ENCODE results near the gene ERP29. TPM values are rescaled to one million over a fixed set of nuclear protein-coding genes. Genes with fewer than 3 reads are reported as not detected.

ERP29 gene
- total RNA-seq, 1 experiment from 2014 or later: 97.2 TPM

DNA sequence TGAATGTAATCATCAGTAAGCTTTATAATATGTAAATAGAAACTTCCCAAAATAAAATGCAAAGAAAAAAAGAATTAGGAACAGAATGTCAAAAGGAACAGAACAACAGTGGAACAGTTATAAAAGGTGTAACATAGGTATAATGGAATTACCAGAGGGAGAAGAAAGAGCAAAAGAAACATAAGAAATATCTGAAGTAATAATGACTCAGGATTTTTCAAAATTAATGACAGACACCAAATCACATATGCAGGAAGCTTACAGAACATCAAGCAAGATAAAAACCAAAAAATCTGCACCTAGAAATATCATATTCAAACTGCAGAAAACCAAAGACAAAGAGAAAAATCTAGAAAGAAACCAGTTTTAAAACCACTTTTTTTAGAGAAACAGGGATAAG, 36.4 kb upstream of the ERP29 start:
- no peak overlapping the region for H3K4me2 ChIP-seq (ENCODE audit: low read length)
- intact Hi-C loops (cut with micrococcal nuclease): no loop called here
- no peaks in the 10 kb centered on the region for H3K36me3 ChIP-seq (ENCODE audit: low read depth, low read length)
- no peak overlapping the region for H3K9ac ChIP-seq (ENCODE audit: low read length)
- ChIA-PET CTCF (no interaction called here), POLR2A (ENCODE audit: unreplicated experiment) (no interaction called here)
- no TSS peak for BruUV-seq (replicated peaks)
- DNase-seq (no peak), ATAC-seq (no peak)
- TF ChIP-seq, protein P1, sequence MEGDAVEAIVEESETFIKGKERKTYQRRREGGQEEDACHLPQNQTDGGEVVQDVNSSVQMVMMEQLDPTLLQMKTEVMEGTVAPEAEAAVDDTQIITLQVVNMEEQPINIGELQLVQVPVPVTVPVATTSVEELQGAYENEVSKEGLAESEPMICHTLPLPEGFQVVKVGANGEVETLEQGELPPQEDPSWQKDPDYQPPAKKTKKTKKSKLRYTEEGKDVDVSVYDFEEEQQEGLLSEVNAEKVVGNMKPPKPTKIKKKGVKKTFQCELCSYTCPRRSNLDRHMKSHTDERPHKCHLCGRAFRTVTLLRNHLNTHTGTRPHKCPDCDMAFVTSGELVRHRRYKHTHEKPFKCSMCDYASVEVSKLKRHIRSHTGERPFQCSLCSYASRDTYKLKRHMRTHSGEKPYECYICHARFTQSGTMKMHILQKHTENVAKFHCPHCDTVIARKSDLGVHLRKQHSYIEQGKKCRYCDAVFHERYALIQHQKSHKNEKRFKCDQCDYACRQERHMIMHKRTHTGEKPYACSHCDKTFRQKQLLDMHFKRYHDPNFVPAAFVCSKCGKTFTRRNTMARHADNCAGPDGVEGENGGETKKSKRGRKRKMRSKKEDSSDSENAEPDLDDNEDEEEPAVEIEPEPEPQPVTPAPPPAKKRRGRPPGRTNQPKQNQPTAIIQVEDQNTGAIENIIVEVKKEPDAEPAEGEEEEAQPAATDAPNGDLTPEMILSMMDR (conservative IDR thresholded peaks at IDR 0.05; ENCODE audit: low read depth, low read length): no peak
- no peak for TF ChIP-seq EZH2 (IDR thresholded peaks at IDR 0.05; ENCODE audit: low read length, unreplicated experiment)
- TF ChIP-seq EZH2phosphoT487 (IDR thresholded peaks at IDR 0.05; ENCODE audit: borderline replicate concordance, low read length): no peak
- H3K27ac ChIP-seq (ENCODE audit: low read length): no peak overlapping the region
- no peaks in the 10 kb centered on the region for H3K27me3 ChIP-seq (ENCODE audit: low read length)
- H4K20me1 ChIP-seq (ENCODE audit: low read length): no peaks in the 10 kb centered on the region
- no peaks in the 10 kb centered on the region; the same call in 1 of the 2 replicates for H3K9me3 ChIP-seq (ENCODE audit: low read length)
- H3K79me2 ChIP-seq (ENCODE audit: low read length): no peaks in the 10 kb centered on the region
- no peaks in the 10 kb centered on the region for H3K9me2 ChIP-seq (replicated peaks; ENCODE audit: low read length)
- H3K4me1 ChIP-seq (ENCODE audit: insufficient read depth, low read length): no peaks in the 10 kb centered on the region
- H2AFZ ChIP-seq (ENCODE audit: low read length): no peak overlapping the region
- H3F3A ChIP-seq (ENCODE audit: low read length, unreplicated experiment): no peaks in the 10 kb centered on the region
- no peak overlapping the region for H3K4me3 ChIP-seq (ENCODE audit: low read length)

DNA sequence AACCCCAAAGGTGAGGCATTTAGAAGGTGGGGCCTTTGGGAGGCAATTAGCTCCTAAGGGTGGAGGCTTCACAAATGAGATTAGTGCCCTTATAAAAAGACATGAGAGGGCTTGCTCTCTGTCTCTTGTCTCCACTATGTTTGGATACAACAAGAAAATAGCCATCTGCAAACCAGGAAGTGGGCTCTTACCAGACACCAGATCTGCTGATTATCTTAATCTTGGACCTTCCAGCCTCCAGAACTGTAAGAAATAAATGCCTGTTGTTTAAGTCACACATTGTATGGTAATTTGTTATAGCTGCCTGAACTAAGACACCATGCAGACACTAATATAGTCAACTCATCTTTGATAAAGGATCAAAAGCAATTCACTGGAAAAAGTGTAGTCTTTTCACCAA, 34.7 kb upstream of the ERP29 start:
- H3K9ac ChIP-seq (ENCODE audit: low read length): no peak overlapping the region
- TF ChIP-seq EZH2 (IDR thresholded peaks at IDR 0.05; ENCODE audit: low read length, unreplicated experiment) (no peak), EZH2phosphoT487 (IDR thresholded peaks at IDR 0.05; ENCODE audit: borderline replicate concordance, low read length) (no peak)
- TF ChIP-seq, protein P1 (conservative IDR thresholded peaks at IDR 0.05; ENCODE audit: low read depth, low read length): no peak
- intact Hi-C loops (cut with micrococcal nuclease): no loop called here
- no peaks in the 10 kb centered on the region for H3K36me3 ChIP-seq (ENCODE audit: low read depth, low read length)
- DNase-seq: no peak
- H3K4me3 ChIP-seq (ENCODE audit: low read length): no peak overlapping the region
- no peaks in the 10 kb centered on the region for H4K20me1 ChIP-seq (ENCODE audit: low read length)
- no peak overlapping the region for H3K4me2 ChIP-seq (ENCODE audit: low read length)
- no peaks in the 10 kb centered on the region for H3K9me3 ChIP-seq (ENCODE audit: low read length)
- no peaks in the 10 kb centered on the region for H3K79me2 ChIP-seq (ENCODE audit: low read length)
- no peak overlapping the region for H3K27ac ChIP-seq (ENCODE audit: low read length)
- ATAC-seq: no peak
- H3F3A ChIP-seq (ENCODE audit: low read length, unreplicated experiment): no peaks in the 10 kb centered on the region
- no peak overlapping the region for H2AFZ ChIP-seq (ENCODE audit: low read length)
- ChIA-PET CTCF (no interaction called here), POLR2A (ENCODE audit: unreplicated experiment) (no interaction called here)
- no peaks in the 10 kb centered on the region for H3K9me2 ChIP-seq (replicated peaks; ENCODE audit: low read length)
- no TSS peak for BruUV-seq (replicated peaks)
- H3K27me3 ChIP-seq (ENCODE audit: low read length): no peaks in the 10 kb centered on the region
- H3K4me1 ChIP-seq (ENCODE audit: insufficient read depth, low read length): no peaks in the 10 kb centered on the region

DNA sequence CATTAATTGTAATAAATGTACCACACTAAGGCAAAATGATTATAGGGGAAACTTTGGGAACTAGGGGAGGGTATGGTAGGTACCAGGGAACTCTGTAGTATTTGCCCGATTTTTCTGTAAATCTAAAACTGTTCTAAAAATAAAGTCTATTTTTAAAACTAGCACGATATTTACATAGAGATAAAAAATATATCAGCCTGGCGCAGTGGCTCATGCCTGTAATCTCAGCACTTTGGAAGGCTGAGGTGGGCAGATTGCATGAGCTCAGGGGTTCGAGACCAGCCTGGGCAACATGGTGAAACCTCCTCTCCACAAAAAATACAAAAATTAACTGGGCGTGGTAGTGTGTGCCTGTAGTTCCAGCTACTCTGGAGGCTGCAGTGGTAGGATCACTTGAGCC, 32.6 kb upstream of the ERP29 start:
- CTCF ChIA-PET: no interaction called here
- DNase-seq (no peak), ATAC-seq (no peak)
- Histone ChIP-seq H3F3A (ENCODE audit: low read length, unreplicated experiment) (no peaks in the 10 kb centered on the region), H3K4me2 (ENCODE audit: low read length) (no peak overlapping the region), H3K27me3 (ENCODE audit: low read length) (no peaks in the 10 kb centered on the region), H3K79me2 (ENCODE audit: low read length) (no peaks in the 10 kb centered on the region), H3K9me3 (ENCODE audit: low read length) (no peaks in the 10 kb centered on the region), H3K36me3 (ENCODE audit: low read depth, low read length) (no peaks in the 10 kb centered on the region), H3K4me1 (ENCODE audit: insufficient read depth, low read length) (no peaks in the 10 kb centered on the region), H4K20me1 (ENCODE audit: low read length) (no peaks in the 10 kb centered on the region), H3K9me2 (replicated peaks; ENCODE audit: low read length) (no peaks in the 10 kb centered on the region), H3K4me3 (ENCODE audit: low read length) (no peak overlapping the region), H3K27ac (ENCODE audit: low read length) (no peak overlapping the region), H2AFZ (ENCODE audit: low read length) (no peak overlapping the region), H3K9ac (ENCODE audit: low read length) (no peak overlapping the region)
- intact Hi-C loops (cut with micrococcal nuclease): no loop called here
- no TSS peak for BruUV-seq (replicated peaks)
- POLR2A ChIA-PET (ENCODE audit: unreplicated experiment): no interaction called here
- TF ChIP-seq EZH2 (IDR thresholded peaks at IDR 0.05; ENCODE audit: low read length, unreplicated experiment): no peak
- TF ChIP-seq EZH2phosphoT487 (IDR thresholded peaks at IDR 0.05; ENCODE audit: borderline replicate concordance, low read length): no peak
- TF ChIP-seq, protein P1 (conservative IDR thresholded peaks at IDR 0.05; ENCODE audit: low read depth, low read length): no peak

Measured in PC-3 (cell line).